Osteoblast (primary cell): Measurements from ENCODE around the gene GNG13. TPM values are rescaled to one million over a fixed set of nuclear protein-coding genes. Genes with fewer than 3 reads are reported as not detected.

Source experiments
- DNase-seq: peaks from one replicate; pipeline ENCODE4 v3.0.0; 2011; ENCODE audit warnings: low spot score, mixed read lengths; ENCODE audit not compliant: insufficient read length; ENCODE audit errors: missing footprints
- H2AFZ ChIP-seq: 2 replicates; pipeline ENCODE4 v1.6.0; 2011; ENCODE audit warnings: mild to moderate bottlenecking, low read length
- H3K27ac ChIP-seq: 2 replicates; pipeline ENCODE4 v1.5.1; 2011; ENCODE audit warnings: mild to moderate bottlenecking, low read depth, low read length, moderate library complexity
- H3K27me3 ChIP-seq: 2 replicates; pipeline ENCODE4 v1.6.0; 2012; ENCODE audit warnings: mild to moderate bottlenecking, control low read depth, inconsistent platforms, low read length, moderate library complexity; ENCODE audit not compliant: insufficient read depth
- H3K36me3 ChIP-seq: 2 replicates; pipeline ENCODE4 v1.5.1; 2011; ENCODE audit warnings: mild to moderate bottlenecking, low read length, control low read depth, moderate library complexity; ENCODE audit not compliant: insufficient read depth
- H3K4me1 ChIP-seq: 2 replicates; pipeline ENCODE4 v1.5.1; 2011; ENCODE audit warnings: mild to moderate bottlenecking, low read length, control low read depth, moderate library complexity; ENCODE audit not compliant: insufficient read depth
- H3K4me2 ChIP-seq: 2 replicates; pipeline ENCODE4 v1.6.0; 2011; ENCODE audit warnings: mild to moderate bottlenecking, low read length; ENCODE audit not compliant: insufficient read depth
- H3K4me3 ChIP-seq: fragments of 200-600 bp; sonication (generic); 3 replicates; pipeline ENCODE4 v1.5.1; 2012; ENCODE audit warnings: mild to moderate bottlenecking, low read length, inconsistent platforms; ENCODE audit not compliant: insufficient read depth
- H3K79me2 ChIP-seq: 2 replicates; pipeline ENCODE4 v1.6.0; 2012; ENCODE audit warnings: mild to moderate bottlenecking, low read length, control low read depth, inconsistent platforms; ENCODE audit not compliant: insufficient read depth
- H3K9me3 ChIP-seq: 2 replicates; pipeline ENCODE4 v1.5.1; 2011; ENCODE audit warnings: low read depth, low read length, control low read depth
- H4K20me1 ChIP-seq: 2 replicates; pipeline ENCODE4 v1.6.0; 2012; ENCODE audit warnings: mild to moderate bottlenecking, low read length, control low read depth; ENCODE audit not compliant: insufficient read depth
- CTCF ChIP-seq: IDR thresholded peaks from 2 replicates; pipeline ENCODE4 v1.5.1; 2011; ENCODE audit warnings: mild to moderate bottlenecking, low read depth, low read length, moderate library complexity; ENCODE audit errors: extremely low read depth
- total RNA-seq: library from RNA; depleted of rRNA; stranded (reverse); fragments of >200 nt; gene quantifications from 2 replicates; pipeline ENCODE4 v1.2.3, GENCODE V29; 2012

Gene GNG13
- total RNA-seq, 1 donor = not detected

GRCh38 chr16:836221-836620 lies 35.7 kb upstream of the GNG13 start:
- H3K79me2 ChIP-seq = no peaks in the 10 kb centered on the region
- H2AFZ ChIP-seq = no peak overlapping the region
- H3K36me3 ChIP-seq = no peaks in the 10 kb centered on the region
- no peak overlapping the region for H3K4me2 ChIP-seq
- H3K4me1 ChIP-seq = no peaks in the 10 kb centered on the region
- no peak overlapping the region for H3K27ac ChIP-seq
- H3K9me3 ChIP-seq = peaks cover 3% of the 10 kb centered on the region
- H3K4me3 ChIP-seq = no peak overlapping the region
- no peak for TF ChIP-seq CTCF
- DNase-seq = no peak
- peaks cover 3% of the 10 kb centered on the region for H3K27me3 ChIP-seq
- H4K20me1 ChIP-seq = no peaks in the 10 kb centered on the region

- no peaks in the 10 kb centered on the region for H3K79me2 ChIP-seq
- DNase-seq = no peak
- no peak overlapping the region for H3K4me3 ChIP-seq
- no peaks in the 10 kb centered on the region for H3K36me3 ChIP-seq
- no peak overlapping the region for H3K27ac ChIP-seq
- peaks cover 3% of the 10 kb centered on the region for H3K9me3 ChIP-seq
- no peak overlapping the region for H3K4me2 ChIP-seq
- H3K27me3 ChIP-seq = peaks cover 6% of the 10 kb centered on the region
- no peak for TF ChIP-seq CTCF
- H3K4me1 ChIP-seq = no peaks in the 10 kb centered on the region
- no peak overlapping the region for H2AFZ ChIP-seq
- H4K20me1 ChIP-seq = no peaks in the 10 kb centered on the region
Observed at GRCh38 chr16:835373-835772, 34.8 kb upstream of the GNG13 start.

GRCh38 chr16:833411-833810 lies 32.9 kb upstream of the GNG13 start:
- Histone ChIP-seq H3K36me3 (no peaks in the 10 kb centered on the region), H3K27ac (no peak overlapping the region), H3K9me3 (peaks cover 3% of the 10 kb centered on the region), H3K4me1 (no peaks in the 10 kb centered on the region), H3K79me2 (no peaks in the 10 kb centered on the region), H3K4me2 (no peak overlapping the region), H3K27me3 (peaks cover 6% of the 10 kb centered on the region), H2AFZ (no peak overlapping the region), H3K4me3 (no peak overlapping the region), H4K20me1 (no peaks in the 10 kb centered on the region)
- no peak for TF ChIP-seq CTCF
- no peak for DNase-seq

- no peaks in the 10 kb centered on the region for H3K4me1 ChIP-seq
- H3K4me2 ChIP-seq = no peak overlapping the region
- no peaks in the 10 kb centered on the region for H3K79me2 ChIP-seq
- no peaks in the 10 kb centered on the region for H3K36me3 ChIP-seq
- TF ChIP-seq CTCF = no peak
- H2AFZ ChIP-seq = no peak overlapping the region
- H4K20me1 ChIP-seq = no peaks in the 10 kb centered on the region
- no peak overlapping the region for H3K27ac ChIP-seq
- no peak for DNase-seq
- no peak overlapping the region for H3K4me3 ChIP-seq
- peaks cover 6% of the 10 kb centered on the region for H3K27me3 ChIP-seq
- peaks cover 3% of the 10 kb centered on the region for H3K9me3 ChIP-seq
Observed at GRCh38 chr16:832652-833336, 32.3 kb upstream of the GNG13 start.
